Stimulated activated CD4-positive, alpha-beta T cell treated with anti-CD3 and anti-CD28 coated beads, Interleukin-12 subunit alpha, Interleukin-12 subunit beta, amount 100 ng/mL, for 48 hours (primary cell): ENCODE measurements around the gene BROX.
"Not testable (repeated sequence)": the region's sequence is repeated elsewhere in the genome, so short reads cannot be mapped to it uniquely, and the experiment has no call there.

Source experiments
- DNase-seq, 3 donors: peaks; one replicate each; pipeline ENCODE4 v3.0.0-alpha.2; 2020; ENCODE audit warnings: low read depth in 2 of 3, low spot score in 1 of 3

Gene BROX

DNA sequence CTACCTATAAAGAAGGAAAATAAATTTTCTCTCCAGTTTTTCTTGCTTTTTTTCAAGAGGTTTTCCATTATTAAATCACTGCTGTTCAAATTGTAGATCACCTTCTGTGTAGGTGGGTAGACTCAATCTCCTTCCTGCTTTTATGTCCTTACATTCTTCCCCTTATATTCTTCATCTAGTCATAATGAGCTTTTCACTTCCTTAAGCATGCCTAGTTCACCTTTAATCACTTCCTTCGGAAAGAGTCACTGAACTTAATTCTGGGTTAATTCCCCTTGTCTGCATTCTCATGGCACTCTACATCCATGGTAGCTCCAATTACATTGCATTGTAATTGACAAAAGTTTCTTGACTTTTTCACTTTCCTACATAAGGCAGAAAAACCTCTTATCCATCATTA lies 18.5 kb downstream of the BROX start:
- no peak for DNase-seq

DNA sequence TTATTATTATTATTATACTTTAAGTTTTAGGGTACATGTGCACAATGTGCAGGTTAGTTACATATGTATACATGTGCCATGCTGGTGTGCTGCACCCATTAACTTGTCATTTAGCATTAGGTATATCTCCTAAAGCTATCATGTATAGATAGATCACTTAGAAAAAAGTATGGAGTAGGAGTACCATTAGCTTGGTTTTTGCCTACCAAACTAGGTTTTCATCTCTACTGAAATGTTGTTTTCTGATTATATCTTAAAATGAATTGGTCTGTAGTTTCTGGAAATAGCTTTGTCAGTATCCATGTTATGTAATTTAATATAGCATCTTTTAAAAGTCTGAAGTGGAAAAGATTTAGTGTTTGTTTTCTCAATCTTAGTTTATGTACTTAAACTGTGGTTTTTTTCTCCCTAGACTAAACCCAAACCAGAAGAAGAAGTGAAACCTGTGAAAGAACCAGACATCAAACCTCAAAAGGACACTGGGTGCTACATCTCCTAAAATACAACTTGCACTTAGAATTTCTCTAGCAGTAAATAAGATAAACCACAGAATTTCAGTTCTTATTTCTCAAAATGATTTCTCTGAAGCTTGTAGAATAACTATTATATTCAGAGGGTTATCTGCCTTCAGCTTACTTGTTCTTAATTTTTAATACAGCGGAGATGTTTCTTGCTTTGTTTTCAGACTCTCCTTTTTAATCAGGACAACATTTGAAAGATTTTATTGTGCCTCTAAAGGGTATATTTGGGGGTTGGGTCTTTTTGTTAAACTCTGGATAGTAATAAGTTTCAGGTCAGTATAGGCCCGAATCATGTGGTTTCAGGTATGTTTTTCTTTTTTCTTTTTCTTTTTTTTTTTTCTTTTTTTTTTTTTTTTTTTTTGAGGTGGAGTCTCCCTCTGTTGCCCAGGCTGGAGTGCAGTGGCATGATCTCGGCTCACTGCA lies 20.1 kb downstream of the BROX start:
- no peak for DNase-seq

DNA sequence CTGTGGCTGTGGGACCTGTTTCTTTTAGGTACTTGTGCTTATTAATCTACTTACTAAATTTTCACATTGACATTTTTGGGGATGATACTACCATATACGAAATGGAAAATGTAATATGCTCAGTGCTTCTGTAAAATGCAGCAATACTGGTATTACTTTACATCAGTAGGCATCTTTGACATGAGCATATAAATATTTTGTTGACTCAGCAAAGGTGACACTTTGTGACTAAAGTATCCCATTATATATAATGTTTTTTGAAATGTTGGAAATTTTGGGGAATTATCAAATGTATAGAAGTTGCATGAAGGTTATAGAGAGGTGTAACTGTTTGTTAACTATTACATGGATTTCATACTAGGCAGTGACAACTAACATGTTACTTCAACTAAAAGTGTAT lies 22.4 kb downstream of the BROX start:
- DNase-seq: no peak

DNA sequence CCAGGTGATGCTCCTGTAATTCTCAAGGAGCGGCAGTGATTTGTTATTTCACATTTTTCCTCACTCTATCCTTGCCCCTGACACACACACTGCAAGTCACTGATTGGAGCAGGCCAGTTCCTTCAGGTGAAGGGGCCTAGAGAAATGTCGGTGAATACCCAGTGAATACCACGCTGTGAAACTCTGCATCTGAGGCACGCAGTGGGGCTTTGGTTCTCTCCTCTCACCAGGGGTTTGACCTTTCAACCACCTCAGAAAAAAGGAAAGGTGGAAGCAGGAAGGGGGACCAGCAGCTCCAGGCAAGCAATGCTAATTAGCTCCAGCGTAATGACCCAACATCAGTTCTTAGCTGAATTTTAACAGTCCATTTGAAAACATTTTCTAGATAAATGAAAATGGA lies 24.1 kb downstream of the BROX start:
- no peak for DNase-seq

DNA sequence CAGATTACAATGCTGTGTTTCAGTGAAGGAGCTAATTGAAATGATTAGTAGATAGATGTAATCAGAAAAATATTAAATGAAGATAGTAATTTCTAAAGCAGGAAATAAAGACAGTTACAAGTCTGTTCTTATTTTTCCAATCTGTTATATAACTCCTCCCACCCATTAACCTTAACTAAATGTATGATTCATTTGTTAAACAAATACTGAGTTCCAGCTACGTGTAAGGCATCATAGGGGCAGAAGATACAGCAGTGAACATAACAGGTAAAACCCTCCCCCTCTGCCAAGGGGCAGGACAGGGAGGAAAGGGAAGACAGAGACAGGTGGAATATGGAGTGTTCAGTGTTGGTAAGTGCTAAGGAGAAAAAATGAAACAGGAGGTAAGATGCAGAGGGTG lies 24.6 kb downstream of the BROX start, which contains the start of gene FAM177B:
Gene FAM177B, plus strand, starts transcription at position 231 of the 400 bp plus-strand sequence. CDS start 9,344 bp downstream, outside the sequence.
- no peak for DNase-seq

DNA sequence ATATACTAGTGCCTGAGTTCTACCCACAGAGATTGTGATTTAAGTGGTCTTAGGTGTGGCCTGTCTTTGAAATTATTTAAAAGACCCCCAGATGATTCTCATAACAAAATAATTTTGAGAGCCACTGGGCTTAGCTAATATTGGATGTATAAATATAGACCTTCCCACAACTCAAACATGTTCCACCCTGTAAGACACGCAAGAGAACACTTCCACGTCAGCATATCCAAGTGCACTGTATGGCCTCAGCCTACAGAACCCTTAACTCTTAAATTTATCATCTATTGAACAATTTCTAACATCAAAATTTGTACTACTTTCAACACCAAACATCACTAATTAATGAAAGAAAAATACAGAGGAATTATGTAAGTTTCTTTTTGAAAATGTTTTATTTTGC lies 27.1 kb downstream of the BROX start:
- no peak for DNase-seq

DNA sequence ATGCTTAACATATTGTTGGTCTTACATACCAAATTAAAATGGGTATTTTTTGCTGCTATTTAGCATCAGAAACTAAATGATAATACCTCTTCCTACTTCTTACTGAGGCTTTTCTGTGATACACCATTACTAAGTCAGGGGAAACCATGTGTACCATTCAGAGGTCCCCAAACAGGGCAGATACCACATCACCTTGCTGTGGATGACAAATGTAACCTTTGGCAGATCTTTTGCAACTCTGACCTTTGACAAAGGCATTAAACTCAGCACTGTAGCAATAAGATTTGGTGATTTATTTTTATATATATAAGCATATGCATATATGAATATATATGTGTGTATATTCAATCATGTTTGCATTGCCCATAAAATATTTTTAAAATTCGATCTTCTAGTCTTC lies 27.6 kb downstream of the BROX start:
- no peak for DNase-seq

DNA sequence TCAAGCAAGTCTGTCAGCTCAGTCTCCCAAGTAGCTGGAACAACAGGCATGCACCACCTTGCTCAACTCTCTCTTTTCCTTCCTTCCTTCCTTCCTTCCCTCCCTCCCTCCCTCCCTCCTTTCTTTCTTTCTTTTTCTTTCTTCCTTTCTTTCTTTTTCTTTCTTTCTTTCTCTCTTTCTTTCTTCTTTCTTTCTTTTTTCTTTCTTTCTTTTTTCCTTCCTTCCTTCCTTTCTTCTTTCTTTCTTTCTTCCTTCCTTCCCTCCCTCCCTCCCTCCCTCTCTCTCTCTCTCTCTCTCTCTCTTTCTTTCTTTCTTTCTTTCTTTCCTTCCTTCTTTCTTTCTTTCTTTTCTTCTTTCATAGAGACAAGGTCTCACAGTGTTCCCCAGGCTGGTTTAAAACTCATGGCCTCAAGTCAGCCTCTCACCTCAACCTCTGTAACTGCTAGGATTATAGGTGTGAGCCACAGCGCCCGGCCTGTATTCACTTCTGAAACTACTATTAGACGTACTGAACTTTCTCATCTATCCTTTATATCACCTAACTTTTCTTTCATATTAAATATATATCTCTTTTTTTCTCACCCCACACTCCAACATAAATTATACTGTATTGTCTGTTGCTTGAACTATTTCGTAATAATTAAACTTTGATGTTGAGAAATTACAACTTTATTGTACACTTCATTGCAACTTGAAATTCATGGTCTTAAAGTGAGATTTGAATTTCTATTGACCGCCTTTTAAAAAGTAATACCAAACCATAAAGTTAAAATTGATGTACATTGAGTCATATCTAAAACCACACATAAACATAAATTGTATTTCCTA lies 29.5 kb downstream of the BROX start:
- not testable (repeated sequence) for DNase-seq

DNA sequence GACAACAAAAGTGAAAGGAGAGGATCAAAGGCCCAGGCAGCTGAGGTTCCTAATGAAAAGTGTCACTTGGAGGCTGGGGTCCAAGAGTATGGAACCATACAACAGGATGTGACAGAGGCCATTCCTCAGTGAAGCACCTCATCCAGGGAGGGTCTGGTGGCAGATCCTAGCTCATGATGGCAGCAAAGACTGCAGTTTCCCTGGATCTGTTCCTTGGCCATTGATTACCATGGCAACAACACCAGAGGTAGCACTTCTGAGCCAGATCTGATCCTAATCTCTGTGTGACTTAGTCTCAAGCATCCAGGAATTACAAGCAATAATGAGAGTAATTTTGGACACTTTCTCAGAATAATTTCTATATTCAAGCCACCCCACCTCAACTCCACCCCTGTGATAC lies 37.6 kb downstream of the BROX start:
- no peak for DNase-seq

DNA sequence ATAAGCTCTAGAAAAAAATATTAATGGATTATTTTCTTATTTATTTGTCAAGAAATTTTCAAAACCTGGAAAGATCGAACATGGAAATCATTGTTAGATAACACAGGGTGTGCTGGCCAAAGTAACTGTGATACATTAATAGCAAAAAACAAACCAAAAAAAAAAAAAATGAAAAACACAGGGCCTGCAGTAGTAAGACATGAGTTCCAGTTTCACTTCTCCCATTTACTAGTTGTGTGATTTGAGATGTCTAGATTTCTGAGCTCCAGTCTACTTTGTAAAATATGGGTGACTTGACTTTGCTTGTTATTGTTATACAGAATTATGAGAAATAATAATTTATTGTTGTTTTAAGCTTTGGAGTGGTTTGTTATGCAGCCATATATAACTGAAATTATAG lies 38.3 kb downstream of the BROX start:
- no peak for DNase-seq

DNA sequence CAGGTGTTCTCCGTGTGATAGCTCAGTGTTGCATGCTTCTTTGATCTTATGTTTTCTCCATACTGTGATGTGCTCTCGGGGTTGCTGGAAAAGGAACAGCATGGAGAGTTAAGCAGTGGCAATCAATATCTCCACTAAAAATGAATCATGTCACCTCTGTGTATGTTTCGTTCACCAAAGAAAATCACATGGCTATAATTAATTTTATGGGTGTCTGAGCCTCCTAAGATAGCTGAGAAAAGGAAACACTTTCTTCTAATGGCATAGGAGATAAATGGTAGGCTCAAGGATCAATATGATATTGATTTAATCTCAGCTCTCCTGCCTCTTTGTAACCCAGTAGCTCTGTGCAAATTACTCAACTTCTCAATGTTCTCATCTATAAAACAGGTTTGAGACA lies 38.9 kb downstream of the BROX start:
- no peak for DNase-seq

DNA sequence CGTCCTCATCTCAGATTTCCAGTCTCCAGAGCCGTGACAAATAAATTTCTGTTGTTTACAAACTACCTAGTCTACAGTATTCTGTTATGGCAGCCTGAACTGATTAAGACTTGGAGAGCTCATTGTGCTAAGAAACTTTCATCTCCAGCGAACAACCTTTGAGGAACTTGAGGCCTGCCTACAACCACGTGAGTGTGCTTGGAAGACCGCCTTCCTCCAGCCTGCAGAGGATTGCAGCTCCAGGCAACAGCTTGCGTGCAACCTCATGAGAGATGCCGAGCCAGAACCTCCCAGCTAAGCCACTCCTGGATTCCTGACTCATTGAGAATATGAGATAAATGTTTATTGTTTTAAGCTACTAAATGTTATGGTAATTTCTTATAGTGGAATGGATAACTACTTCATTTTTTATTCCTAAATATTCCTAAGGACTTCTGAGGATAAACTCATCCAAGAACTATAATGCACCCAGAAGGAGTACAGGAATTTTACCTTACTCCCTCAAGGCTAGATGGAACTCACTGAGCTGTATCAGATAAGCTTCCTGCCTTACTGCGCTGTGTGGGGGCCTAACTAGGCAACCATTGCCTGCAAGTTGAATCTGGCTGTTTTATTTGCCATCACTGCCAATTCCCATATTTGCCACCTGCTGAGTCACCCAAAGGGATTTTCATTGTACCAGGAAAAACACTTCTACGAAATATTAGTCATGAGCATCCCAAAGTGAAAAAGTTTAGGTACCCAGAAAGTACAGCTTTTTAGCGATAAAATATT lies 42.2 kb downstream of the BROX start:
- no peak for DNase-seq

DNA sequence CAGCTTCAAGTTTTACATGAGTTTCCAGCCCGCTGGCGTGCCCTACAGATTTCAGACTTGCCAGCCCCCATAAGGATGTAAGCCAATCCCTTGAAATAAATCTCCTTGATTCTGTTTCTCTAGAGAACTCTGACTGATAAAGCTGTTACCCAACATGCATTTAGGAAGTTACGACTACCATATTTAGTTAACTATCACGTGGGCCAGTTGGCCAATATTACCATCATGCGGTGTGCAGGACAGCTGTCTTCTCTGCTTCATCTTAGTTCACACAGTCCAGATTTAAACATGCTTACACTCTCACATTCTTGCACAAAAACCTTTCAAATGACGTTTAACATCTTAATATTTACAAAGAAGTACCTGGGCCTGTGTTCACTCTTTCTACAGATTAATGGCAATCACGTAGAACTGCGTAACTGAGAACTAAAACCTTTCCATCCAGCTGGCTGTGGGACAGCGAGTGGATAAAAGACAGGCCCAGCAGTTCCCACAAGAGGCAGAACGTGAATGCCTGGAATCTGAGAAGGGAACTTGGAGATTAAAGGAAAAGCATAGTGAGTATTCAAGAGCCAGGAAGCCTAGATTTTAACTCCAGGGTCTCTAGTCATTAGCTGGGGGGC lies 45.4 kb downstream of the BROX start:
- no peak for DNase-seq

DNA sequence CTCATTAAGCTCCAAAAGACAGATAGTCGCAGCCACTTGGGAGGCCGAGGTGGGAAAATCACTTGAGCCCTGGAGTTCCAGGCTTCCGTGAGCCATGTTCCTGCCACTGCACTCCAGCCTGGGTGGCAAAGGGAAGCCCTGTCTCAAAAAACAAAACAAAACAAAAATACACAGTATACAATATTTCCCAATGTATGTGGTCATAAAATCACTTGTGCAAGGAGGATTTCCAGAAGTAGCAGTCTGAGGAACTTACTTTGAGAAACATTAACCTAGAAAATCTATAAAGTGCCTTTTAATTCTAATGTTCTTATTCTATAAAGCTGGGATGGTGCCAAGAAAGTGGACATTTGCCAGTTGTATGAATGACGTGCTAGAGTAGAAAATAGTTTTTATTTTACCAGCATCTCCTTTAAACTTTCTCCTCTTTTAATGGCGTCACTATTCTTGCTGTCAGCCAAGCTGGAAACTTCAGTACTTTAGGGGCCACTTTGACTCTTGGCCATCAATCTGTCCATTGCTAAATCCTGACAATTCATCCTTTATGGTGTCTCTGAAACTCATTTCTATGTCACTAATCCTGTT lies 47.2 kb downstream of the BROX start:
- DNase-seq: no peak

DNA sequence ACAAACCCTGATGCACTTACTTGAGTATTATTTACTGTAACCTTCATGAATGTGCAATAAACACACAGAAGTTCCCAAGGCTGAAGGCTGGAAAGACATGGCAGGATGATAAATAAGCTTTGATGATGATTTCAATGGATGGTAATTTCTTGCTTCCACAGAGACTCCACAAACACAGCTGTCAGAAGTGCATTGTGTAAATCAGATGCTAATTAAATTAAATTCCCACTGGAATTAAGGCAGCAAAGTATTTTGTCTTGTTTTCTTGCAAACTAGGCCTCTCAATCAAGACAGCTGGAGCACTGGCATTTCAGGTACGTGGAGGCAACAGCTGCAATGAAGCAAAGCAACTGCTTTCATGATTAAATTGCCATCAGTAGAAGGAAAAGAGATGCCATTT lies 48.7 kb downstream of the BROX start:
- DNase-seq: no peak

DNA sequence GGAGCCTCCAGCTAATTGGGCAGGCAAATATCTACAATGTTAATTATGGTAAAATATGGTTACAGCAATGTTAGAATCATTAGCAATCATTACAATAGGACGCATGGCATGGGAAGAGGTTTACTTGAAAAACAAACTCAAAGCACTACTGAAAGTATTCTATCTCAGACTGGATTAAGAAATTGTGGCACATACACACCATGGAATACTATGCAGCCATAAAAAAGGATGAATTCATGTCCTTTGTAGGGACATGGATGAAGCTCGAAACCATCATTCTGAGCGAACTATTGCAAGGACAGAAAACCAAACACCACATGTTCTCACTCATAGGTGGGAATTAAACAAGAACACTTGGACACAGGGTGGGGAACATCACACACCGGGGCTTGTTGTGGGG lies 49.8 kb downstream of the BROX start:
- not testable (repeated sequence) for DNase-seq

DNA sequence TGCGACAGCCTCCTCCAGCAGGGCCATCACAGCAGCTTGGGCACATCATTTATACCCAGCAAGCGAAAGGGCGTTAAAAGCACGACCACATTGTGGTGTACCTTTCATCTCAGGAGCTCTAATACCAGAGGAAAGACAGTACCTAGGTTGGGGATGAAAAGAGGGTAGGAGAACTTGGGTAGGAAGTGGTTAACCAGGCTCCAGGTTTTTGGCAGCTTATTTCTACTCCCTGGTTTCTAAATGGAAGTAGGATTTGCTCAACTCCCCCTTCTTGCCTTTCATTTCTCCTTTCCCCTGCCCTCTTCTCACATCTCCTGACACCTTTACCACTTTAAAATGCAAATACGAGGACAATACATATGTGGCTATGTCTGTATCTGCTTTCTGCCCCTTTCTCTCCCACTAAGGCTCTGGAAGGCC lies 54.8 kb downstream of the BROX start:
- no peak for DNase-seq

DNA sequence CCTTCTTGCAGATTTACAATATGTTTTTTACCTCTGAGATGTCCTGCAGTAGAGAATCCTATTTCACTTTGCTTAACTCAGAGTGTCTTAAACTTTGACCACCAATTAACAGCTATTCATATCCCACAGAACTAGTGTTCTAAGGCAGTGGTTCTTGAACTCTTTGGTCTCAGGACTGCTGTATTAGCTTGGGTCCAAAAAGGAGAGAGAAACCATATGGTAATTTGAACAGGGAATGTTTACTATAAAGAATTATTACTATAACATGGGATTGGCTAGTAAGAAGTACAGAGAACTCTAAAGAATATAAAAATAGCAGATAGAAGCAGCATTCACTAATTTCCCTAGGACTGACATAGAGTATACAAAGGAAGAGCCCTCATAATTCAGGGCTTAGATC lies 56.2 kb downstream of the BROX start:
- no peak for DNase-seq

DNA sequence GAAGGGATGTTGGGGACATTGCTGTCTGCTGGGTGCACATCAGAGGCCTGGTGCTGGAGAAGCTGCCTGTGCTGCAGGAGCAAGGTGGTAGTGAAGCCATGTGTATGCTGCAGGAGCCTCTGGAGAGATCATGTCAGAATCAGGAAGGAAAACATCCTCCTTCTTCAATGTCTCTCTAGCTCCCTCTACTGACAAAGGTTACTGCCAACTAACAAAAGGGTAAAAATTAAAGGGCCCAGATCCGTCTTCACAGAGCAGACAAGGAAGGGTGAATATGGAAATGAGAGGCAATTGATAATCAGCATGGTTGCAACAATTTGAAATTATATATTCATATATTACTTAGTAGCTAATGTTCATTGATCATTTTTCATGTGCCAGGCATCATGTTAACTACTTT lies 56.8 kb downstream of the BROX start:
- no peak for DNase-seq

DNA sequence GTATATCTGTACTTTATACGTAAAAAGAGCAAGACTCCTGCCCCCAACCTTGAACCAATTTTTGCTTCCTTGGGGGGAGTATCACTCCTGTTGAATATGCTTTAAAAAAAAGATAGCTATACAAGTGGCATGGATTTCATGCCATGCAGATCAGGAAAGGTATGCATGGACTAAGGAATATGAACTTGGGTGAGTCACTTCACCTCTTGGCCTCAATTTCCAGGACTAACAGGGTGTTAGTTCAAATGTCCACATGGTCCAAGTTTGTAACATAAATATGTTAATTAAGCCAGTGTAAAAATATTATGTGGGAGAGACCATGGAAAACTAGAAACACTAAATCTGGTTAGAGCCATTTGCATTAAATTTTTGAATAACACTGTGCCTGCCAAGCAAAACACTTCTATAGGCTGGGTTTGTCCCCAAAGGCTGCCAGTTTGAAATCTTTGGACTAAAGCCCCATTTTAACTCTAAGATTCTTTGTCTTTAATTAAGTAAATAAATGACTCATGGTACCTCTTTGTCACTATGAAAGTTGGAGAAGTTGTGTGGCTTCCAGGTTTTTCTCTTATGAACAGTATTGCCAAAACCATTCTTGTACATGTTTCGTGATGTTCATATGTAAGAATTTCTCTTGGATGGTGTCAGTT lies 57.7 kb downstream of the BROX start:
- no peak for DNase-seq
